Muscle of leg (tissue), 11 donors: ENCODE data around the gene SLC32A1. TPM values are rescaled to one million over a fixed set of nuclear protein-coding genes. Genes with fewer than 3 reads are reported as not detected.

ENCODE experiments used
- DNase-seq: peaks from one replicate; pipeline ENCODE4 v3.0.0; 2013
- H3K27ac ChIP-seq: one replicate; pipeline ENCODE4 v1.5.1; 2013; ENCODE audit warnings: mild to moderate bottlenecking, low read length, control low read depth
- H3K27me3 ChIP-seq: one replicate; pipeline ENCODE4 v1.6.1; 2013; ENCODE audit warnings: low read length; ENCODE audit not compliant: control insufficient read depth, insufficient read depth
- H3K36me3 ChIP-seq: one replicate; pipeline ENCODE4 v1.6.1; 2013; ENCODE audit warnings: low read length; ENCODE audit not compliant: control insufficient read depth, insufficient read depth
- H3K4me1 ChIP-seq: one replicate; pipeline ENCODE4 v1.6.1; 2013; ENCODE audit warnings: low read length; ENCODE audit not compliant: control insufficient read depth, insufficient read depth
- H3K4me3 ChIP-seq: one replicate; pipeline ENCODE4 v1.5.1; 2013; ENCODE audit warnings: low read length, control low read depth
- H3K9me3 ChIP-seq: replicated peaks from 2 replicates; pipeline ENCODE4 v1.6.1; 2013; ENCODE audit warnings: low read depth, low read length; ENCODE audit not compliant: control insufficient read depth
- WGBS: methylation state at CpG from one replicate; pipeline ENCODE4 v1.1.5; 2013; ENCODE audit warnings: missing lambda C conversion rate; ENCODE audit not compliant: insufficient coverage; 5-methylcytosine and 5-hydroxymethylcytosine counted together
- polyA plus RNA-seq, 8 donors: library from polyadenylated mRNA; unstranded; fragments of 120-200 nt; gene quantifications; one replicate each; pipeline versions ENCODE4 v1.2.1 to v1.2.3, GENCODE V29; 2013; ENCODE audit warnings: inconsistent platforms in 1 of 8, low replicate concordance in 1 of 8; ENCODE audit not compliant: insufficient read length in 8 of 8, insufficient read depth in 1 of 8
- total RNA-seq: library from RNA; stranded (reverse); fragments of 120-200 nt; gene quantifications from one replicate; pipeline ENCODE4 v1.2.4, GENCODE V29; 2013

SLC32A1 gene
- total and polyA plus RNA-seq, 9 donors: 0.04 to 0.05 TPM; not detected in 7

DNA sequence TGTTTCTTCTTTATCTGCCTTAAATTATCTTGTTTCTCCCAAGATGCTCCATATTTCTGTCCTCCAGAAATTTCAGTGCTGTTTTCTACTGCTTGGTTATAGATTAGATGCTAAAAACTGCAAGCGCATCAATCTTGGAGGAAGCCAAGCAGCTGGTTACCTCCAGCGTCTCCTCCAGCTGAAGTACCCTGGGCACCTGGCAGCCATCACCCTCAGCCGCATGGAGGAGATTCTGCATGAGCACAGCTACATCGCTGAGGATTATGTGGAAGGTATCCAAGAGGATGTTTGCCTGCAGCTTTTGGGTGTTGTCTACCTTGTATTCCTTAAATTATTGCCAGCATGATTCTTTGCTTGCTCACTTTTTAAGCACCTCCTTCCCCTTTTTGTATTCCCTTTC lies 27.7 kb downstream of the SLC32A1 start:
- 90% methylated on average over 2 of the region's 4 CpGs for WGBS
- Histone ChIP-seq H3K27me3 (no peaks in the 10 kb centered on the region), H3K4me3 (no peak overlapping the region), H3K4me1 (peaks cover 13% of the 10 kb centered on the region), H3K27ac (no peak overlapping the region), H3K9me3 (no peaks in the 10 kb centered on the region), H3K36me3 (peaks cover 28% of the 10 kb centered on the region)
- DNase-seq: no peak

DNA sequence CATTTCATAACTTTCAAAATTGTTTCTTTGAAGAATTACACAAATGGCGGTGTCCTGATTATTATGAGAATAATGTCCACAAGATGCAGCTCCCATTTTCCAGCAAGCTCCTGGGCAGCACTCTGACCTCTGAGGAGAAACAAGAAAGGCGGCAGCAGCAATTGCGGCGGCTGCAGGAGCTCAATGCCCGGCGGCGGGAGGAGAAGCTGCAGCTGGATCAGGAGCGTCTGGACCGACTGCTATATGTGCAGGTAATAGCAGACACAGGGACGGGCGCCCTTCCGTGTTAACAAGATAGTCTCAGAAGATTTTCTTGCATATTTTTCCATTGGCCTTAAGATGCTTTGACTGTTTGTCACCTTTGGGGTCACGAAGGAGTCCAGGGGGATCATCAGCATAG lies 30.6 kb downstream of the SLC32A1 start:
- DNase-seq: no peak
- Histone ChIP-seq H3K9me3 (no peaks in the 10 kb centered on the region), H3K27ac (no peak overlapping the region), H3K4me3 (no peak overlapping the region), H3K4me1 (peaks cover 2% of the 10 kb centered on the region), H3K27me3 (no peaks in the 10 kb centered on the region), H3K36me3 (peaks cover 52% of the 10 kb centered on the region)
- WGBS: 95% methylated on average over 10 of the region's 13 CpGs

DNA sequence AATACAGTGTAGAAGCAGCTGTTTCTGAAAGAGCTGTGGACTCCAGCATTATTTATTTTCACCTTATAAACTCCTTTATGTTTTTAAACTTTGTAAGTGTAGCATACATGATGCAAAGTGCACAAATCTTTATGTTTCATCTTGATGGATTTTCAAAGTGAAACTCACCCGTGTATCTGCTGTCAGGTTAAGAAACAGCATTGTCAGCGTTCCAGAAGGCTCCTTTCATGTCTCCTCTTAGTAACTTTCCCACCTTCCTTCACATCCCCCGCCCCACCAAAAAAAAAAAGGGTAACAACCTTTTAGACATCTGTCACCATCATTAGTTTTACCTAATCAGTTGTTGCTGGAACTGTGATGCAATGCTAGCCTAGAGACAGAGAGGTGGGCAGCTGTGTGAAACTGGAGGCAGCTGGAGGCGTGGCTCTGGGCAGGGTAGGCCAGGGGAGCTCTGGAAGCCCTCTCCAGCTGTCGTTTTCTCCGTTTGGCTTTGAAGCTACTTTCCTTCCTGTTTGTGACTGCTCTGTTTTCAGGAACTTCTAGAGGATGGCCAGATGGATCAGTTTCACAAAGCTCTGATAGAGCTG lies 31.1 kb downstream of the SLC32A1 start:
- no peak overlapping the region for H3K4me3 ChIP-seq
- H3K36me3 ChIP-seq: peaks cover 53% of the 10 kb centered on the region
- H3K9me3 ChIP-seq: no peaks in the 10 kb centered on the region
- no peak overlapping the region for H3K27ac ChIP-seq
- no peaks in the 10 kb centered on the region for H3K27me3 ChIP-seq
- 68% methylated on average over 5 of the region's 6 CpGs for WGBS
- peaks cover 2% of the 10 kb centered on the region for H3K4me1 ChIP-seq
- no peak for DNase-seq

- Histone ChIP-seq H3K4me1 (peaks cover 2% of the 10 kb centered on the region), H3K27me3 (no peaks in the 10 kb centered on the region), H3K4me3 (no peak overlapping the region), H3K27ac (peak overlapping the region; percentile 42), H3K36me3 (peaks cover 67% of the 10 kb centered on the region), H3K9me3 (no peaks in the 10 kb centered on the region)
- no peak for DNase-seq
- 100% methylated on average over 2 of the region's 7 CpGs for WGBS
These were observed 33.0 kb downstream of the SLC32A1 start for GRCh38 chr20:38757145-38757775.

DNA sequence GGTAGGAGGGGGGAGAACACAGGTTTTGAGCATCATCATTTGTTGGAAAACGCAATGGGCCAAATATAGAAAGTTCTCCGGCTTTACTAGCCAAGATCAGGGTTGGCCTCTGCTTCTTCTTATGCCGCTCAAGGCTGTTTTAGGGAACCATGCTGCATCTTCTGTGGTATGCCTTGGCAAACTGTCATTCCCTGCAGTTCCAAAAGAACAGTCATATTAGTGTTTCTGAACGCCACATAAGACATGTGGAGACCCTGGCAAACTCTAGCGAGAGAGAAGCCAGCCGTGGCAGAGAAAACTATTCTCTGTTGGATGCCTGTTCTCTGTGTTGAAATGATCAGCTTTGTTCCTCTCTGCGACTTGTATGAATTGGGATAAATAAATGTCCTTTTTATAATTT lies 34.8 kb downstream of the SLC32A1 start:
- Histone ChIP-seq H3K4me3 (no peak overlapping the region), H3K36me3 (peaks cover 77% of the 10 kb centered on the region), H3K9me3 (no peaks in the 10 kb centered on the region), H3K27me3 (no peaks in the 10 kb centered on the region), H3K27ac (no peak overlapping the region), H3K4me1 (peaks cover 2% of the 10 kb centered on the region)
- 86% methylated on average over 7 of the region's 7 CpGs for WGBS
- no peak for DNase-seq

- Histone ChIP-seq H3K27ac (no peak overlapping the region), H3K9me3 (no peaks in the 10 kb centered on the region), H3K4me1 (no peaks in the 10 kb centered on the region), H3K36me3 (peaks cover 82% of the 10 kb centered on the region), H3K4me3 (no peak overlapping the region), H3K27me3 (no peaks in the 10 kb centered on the region)
- DNase-seq: no peak
- WGBS: 90% methylated on average over 2 of the region's 4 CpGs
These were observed 36.7 kb downstream of the SLC32A1 start for GRCh38 chr20:38760978-38761377.

DNA sequence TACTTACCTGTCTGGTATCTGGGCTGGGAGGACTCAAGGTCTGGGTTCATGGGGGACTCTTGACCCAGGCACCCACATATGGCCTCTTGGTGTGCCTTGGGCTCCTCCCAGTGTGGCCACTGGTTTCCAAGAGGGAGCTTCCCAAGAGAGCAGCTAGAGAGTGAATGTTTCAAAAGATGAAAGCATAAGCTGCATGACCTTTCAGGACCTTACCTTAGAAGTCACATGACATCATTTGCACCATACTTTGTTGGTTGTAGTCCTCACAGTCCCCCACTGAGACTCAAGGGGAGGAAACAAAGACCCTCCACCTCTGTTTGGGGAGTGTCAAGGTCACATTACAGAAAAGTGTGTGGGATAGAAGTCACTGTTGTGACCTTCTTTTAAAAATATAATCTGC lies 37.9 kb downstream of the SLC32A1 start:
- Histone ChIP-seq H3K36me3 (peaks cover 79% of the 10 kb centered on the region), H3K27ac (no peak overlapping the region), H3K4me1 (no peaks in the 10 kb centered on the region), H3K9me3 (no peaks in the 10 kb centered on the region), H3K27me3 (no peaks in the 10 kb centered on the region), H3K4me3 (no peak overlapping the region)
- DNase-seq: no peak

GRCh38 chr20:38763616-38764015 lies 39.3 kb downstream of the SLC32A1 start:
- H3K27me3 ChIP-seq: no peaks in the 10 kb centered on the region
- no peak for DNase-seq
- WGBS: 67% methylated on average over 1 of the region's 1 CpG
- no peak overlapping the region for H3K27ac ChIP-seq
- H3K4me1 ChIP-seq: no peaks in the 10 kb centered on the region
- H3K4me3 ChIP-seq: no peak overlapping the region
- H3K36me3 ChIP-seq: peaks cover 78% of the 10 kb centered on the region
- H3K9me3 ChIP-seq: no peaks in the 10 kb centered on the region

- Histone ChIP-seq H3K4me3 (no peak overlapping the region), H3K27ac (no peak overlapping the region), H3K4me1 (no peaks in the 10 kb centered on the region), H3K9me3 (no peaks in the 10 kb centered on the region), H3K36me3 (peaks cover 79% of the 10 kb centered on the region), H3K27me3 (no peaks in the 10 kb centered on the region)
- WGBS: 77% methylated on average over 9 of the region's 11 CpGs
- no peak for DNase-seq
These were observed 40.5 kb downstream of the SLC32A1 start for GRCh38 chr20:38764567-38765318.

DNA sequence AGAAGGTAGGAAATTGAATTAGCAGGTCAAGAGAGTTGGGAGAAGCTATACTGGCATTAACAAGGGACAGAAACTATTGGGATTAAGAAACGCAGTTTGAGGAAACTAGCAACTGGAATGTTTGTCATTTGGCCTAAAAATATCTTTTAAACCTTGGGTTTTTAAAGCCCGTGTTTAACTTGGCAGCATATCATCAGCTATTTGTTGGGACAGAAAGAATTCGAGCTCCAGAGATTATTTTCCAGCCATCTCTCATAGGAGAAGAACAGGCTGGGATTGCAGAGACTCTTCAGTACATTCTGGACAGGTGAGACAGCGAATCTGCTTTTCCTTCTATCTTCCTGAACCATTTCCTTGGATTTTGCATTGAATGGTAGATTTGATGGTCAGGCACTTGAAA lies 41.8 kb downstream of the SLC32A1 start:
- Histone ChIP-seq H3K36me3 (peaks cover 77% of the 10 kb centered on the region), H3K27me3 (no peaks in the 10 kb centered on the region), H3K27ac (no peak overlapping the region), H3K4me1 (no peaks in the 10 kb centered on the region), H3K4me3 (no peak overlapping the region), H3K9me3 (no peaks in the 10 kb centered on the region)
- 33% methylated on average over 1 of the region's 4 CpGs for WGBS
- DNase-seq: no peak
